Placental pericyte (primary cell): ENCODE measurements around the gene MYH1. TPM values are rescaled to one million over a fixed set of nuclear protein-coding genes. Genes with fewer than 3 reads are reported as not detected.

ENCODE experiments used
- total RNA-seq: library from RNA; depleted of rRNA; stranded (reverse); fragments of >200 nt; gene quantifications from 2 replicates; pipeline ENCODE4 v1.2.3, GENCODE V29; 2012

Gene MYH1
- total RNA-seq, result not detected in 2 replicates

DNA sequence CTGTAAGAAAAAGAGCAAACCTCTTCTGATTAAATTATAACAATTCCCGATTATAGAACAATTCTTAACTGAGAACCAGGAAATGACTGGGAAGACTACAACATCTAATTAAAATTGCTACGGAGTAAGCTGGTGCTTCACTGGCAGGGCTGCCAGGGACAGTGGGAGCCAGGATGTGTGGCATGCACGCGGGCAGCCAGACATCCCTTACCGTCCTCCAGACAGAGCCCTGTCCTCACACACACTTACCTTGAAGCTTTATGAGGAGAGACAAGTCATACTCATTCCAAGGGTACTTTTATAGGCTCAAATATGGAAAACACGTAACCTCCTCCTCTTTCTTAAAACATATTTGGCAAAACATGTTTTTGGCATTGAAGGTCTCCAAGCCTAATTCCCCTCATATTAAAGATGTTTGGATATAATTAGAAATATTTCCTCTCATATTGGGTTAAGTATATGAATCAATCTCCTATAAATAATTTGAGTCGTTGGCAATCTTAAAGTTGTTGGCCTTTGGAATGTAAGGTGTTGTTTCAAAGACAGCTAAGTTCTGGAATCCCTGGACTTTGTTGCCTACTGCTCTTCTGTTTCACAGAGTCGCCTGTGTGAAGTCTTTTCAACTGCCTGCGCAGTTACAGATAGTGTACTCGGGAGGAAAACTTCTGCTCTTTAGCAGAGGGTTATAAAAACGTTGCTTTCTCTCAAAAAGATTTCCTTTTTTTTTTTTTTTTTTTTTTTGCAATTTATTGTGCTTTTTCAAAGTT, at the start of gene MYH1:
Gene MYH1, minus strand, starts transcription at position 272 of the 767 bp plus-strand sequence. CDS start 1,900 bp downstream, outside the sequence.

DNA sequence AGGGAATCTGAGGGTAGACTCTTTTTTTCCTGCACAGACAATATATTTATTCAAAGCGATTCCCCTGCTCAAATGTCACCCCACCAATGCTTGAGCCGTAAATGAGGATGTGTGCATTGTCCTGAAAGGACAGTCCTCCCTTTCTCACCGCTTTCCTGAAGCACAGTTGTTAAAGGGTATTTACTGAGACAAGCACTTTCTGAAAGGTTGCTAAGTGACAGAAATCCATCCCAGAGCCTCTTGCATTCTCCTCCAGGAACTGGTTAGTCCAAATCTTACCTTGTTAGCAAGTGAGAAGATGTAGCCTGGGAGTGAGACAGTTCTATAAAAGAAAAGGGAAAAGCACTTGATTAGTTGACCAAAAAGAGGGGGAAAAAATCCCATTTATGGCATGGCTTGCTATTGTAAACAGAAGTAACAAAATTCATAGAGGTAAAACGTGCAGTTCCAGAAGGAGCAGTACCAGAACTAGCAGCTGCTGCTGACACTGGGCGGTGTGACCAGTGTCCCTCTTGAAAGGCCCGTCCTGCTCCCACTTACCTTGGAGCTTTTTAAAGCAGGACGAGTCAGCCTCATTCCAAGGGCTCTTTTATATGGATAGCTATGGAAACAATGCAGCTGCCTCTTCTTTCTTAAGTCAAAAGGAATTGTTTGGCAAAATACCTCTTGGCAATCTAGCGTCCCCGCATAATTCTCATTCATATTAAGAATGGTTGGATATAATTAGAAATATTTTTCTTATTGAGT, 30.9 kb upstream of the MYH1 start, which contains the start of gene MYH2:
Gene MYH2, minus strand, starts transcription at position 563 of the 747 bp plus-strand sequence. CDS start 1,738 bp downstream, outside the sequence.

DNA sequence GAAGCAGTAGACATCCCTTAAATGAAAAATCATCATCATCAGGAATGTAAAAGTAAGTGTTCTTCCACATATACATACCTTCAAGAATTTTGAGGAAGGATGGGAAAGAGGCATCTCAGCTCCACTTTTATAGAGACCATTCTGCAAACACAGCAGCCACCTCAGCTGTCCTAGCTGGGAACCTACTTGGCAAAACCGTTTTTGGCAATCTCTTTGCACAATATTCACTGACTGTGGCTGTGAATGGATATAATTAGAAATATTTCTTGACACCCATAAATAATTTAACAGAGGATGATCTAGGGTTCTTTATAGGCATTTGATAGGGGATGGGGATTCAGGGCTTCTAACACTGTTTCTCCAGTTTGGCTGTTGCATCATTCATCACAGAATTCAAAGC, 48.9 kb downstream of the MYH1 start, which contains the start of gene MYH4:
Gene MYH4, minus strand, starts transcription at position 101 of the 400 bp plus-strand sequence. CDS start 2,814 bp downstream, outside the sequence.

Other genes starting within 250 kb of the MYH1 start
- not detected in 2 replicates for gene MYH13, start 145.5 kb downstream of the MYH1 start, total RNA-seq
- not detected in 2 replicates for gene MYH8, start 96.6 kb downstream of the MYH1 start, total RNA-seq
- not detected in 2 replicates for gene MYH4, start 49.0 kb downstream of the MYH1 start, total RNA-seq
- not detected in 2 replicates for gene MYH2, start 31.1 kb upstream of the MYH1 start, total RNA-seq
- gene MYH3, start 138.8 kb upstream of the MYH1 start, total RNA-seq, result 0.22 and 0.86 TPM in 2 replicates
- 20.1 and 20.2 TPM in 2 replicates for gene SCO1, start 179.0 kb upstream of the MYH1 start, total RNA-seq
- gene ADPRM, start 179.1 kb upstream of the MYH1 start, total RNA-seq, result 10.0 and 11.6 TPM in 2 replicates
- gene TMEM220, start 211.5 kb upstream of the MYH1 start, total RNA-seq, result 1.6 and 1.8 TPM in 2 replicates